G401 (cell line): ENCODE results near the gene RHEX. TPM values are rescaled to one million over a fixed set of nuclear protein-coding genes. Genes with fewer than 3 reads are reported as not detected.
"Not testable (repeated sequence)": the region's sequence is repeated elsewhere in the genome, so short reads cannot be mapped to it uniquely, and the experiment has no call there.

ENCODE experiments used
- DNase-seq: peaks from one replicate; pipeline ENCODE4 v3.0.0-alpha.2; 2015; ENCODE audit warnings: low spot score
- in situ Hi-C: cut with HindIII; loops from 2 replicates; pipeline ENCODE4 v1.10.0; 2016; ENCODE audit warnings: low sequenced_read_pairs, mixed read lengths
- total RNA-seq: library from RNA; depleted of rRNA; stranded (reverse); fragments of >200 nt; shearing (Covaris generic); gene quantifications from 2 replicates; pipeline ENCODE4 v1.2.3, GENCODE V29; 2014

The RHEX gene
- total RNA-seq, 1 experiment from 2014 or later: not detected

- in situ Hi-C loops, DNase-seq: not testable (repeated sequence)
These were observed 2.2 kb downstream of the RHEX start for GRCh38 chr1:206055069-206055625.

GRCh38 chr1:206055639-206056323 is 2.8 kb downstream of the RHEX start:
- in situ Hi-C loops, DNase-seq: not testable (repeated sequence)

- in situ Hi-C loops: not testable (repeated sequence)
These were observed 5.4 kb downstream of the RHEX start for GRCh38 chr1:206058289-206058926.

GRCh38 chr1:206058927-206059292 is 5.9 kb downstream of the RHEX start:
- in situ Hi-C loops: no loop called here

More at GRCh38 chr1:206058289-206058926, 5.4 kb downstream of the RHEX start:
- not testable (repeated sequence) for DNase-seq

GRCh38 chr1:206059355-206059915 is 6.5 kb downstream of the RHEX start:
- DNase-seq: no peak
- in situ Hi-C loops: no loop called here

More at GRCh38 chr1:206058927-206059292, 5.9 kb downstream of the RHEX start:
- DNase-seq: no peak

GRCh38 chr1:206060844-206061243 is 7.9 kb downstream of the RHEX start:
- no peak for DNase-seq
- in situ Hi-C loops: no loop called here

GRCh38 chr1:206062464-206062863 is 9.5 kb downstream of the RHEX start:
- in situ Hi-C loops: no loop called here
- no peak for DNase-seq

- DNase-seq, in situ Hi-C loops: not testable (repeated sequence)
These were observed 11.0 kb downstream of the RHEX start for GRCh38 chr1:206064001-206064400.

GRCh38 chr1:206064501-206064900 is 11.5 kb downstream of the RHEX start:
- DNase-seq, in situ Hi-C loops: not testable (repeated sequence)

- in situ Hi-C loops: no loop called here
- no peak for DNase-seq
These were observed 12.7 kb downstream of the RHEX start for GRCh38 chr1:206065547-206066145.

- in situ Hi-C loops: no loop called here
- no peak for DNase-seq
These were observed 13.7 kb downstream of the RHEX start for GRCh38 chr1:206066479-206067171.

- in situ Hi-C loops: no loop called here
- no peak for DNase-seq
These were observed 14.7 kb downstream of the RHEX start for GRCh38 chr1:206067486-206068227.

- in situ Hi-C loops: no loop called here
- DNase-seq: no peak
These were observed 15.3 kb downstream of the RHEX start for GRCh38 chr1:206068314-206068713.

GRCh38 chr1:206070627-206071304 is 17.8 kb downstream of the RHEX start:
- in situ Hi-C loops: no loop called here
- no peak for DNase-seq

GRCh38 chr1:206074839-206075238 is 21.9 kb downstream of the RHEX start:
- DNase-seq: no peak
- in situ Hi-C loops: no loop called here

GRCh38 chr1:206075786-206076755 is 23.1 kb downstream of the RHEX start:
- DNase-seq: no peak

GRCh38 chr1:206079135-206079534 is 26.2 kb downstream of the RHEX start:
- no peak for DNase-seq
- in situ Hi-C loops: no loop called here

More at GRCh38 chr1:206075786-206076755, 23.1 kb downstream of the RHEX start:
- in situ Hi-C loops: no loop called here
